Measurements from ENCODE around the gene TMEM244.
"Not testable (repeated sequence)": the region's sequence is repeated elsewhere in the genome, so short reads cannot be mapped to it uniquely, and the experiment has no call there.

TMEM244 gene

DNA sequence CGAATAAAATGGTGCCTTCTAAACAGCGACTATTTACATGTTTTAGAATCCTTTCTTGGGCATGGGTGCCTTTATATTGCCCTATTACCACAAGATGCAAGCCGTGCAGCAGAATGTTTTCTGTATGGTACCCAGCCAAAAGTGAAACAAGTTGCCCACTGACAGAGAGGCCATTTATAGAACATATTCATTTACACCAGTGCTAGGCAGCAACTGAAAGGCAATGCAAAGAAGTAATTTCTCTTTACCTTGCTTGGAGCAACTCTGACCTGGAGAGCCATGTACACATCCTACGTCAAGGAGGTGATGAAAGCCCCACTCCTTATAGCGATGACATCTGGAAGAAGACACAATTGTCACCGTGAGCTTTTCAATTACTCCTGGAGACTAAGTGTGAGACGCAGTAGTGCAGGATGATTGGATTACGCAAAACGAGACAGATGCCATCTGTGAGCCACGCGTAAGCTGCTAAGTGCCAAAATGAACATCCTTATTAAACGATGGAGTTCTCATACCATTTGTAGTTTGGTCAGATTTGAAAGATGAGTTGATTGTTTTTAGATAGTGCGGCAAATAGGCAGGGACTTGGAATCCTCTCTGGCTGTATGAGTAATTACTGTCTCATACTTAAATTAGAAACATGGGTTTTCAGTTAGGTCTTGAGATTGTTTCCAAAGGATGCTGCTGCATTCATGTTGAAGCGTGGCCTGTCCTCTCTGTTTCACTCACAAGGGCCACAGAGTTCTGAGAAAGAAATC lies at the start of gene TMEM244:
Gene TMEM244 (minus strand): TSS at position 408 of the 758 bp plus-strand sequence. CDS start 127 bp downstream, at position 281.
- in situ Hi-C loops (cut with HindIII; ENCODE audit: low sequenced_read_pairs): no loop called here

DNA sequence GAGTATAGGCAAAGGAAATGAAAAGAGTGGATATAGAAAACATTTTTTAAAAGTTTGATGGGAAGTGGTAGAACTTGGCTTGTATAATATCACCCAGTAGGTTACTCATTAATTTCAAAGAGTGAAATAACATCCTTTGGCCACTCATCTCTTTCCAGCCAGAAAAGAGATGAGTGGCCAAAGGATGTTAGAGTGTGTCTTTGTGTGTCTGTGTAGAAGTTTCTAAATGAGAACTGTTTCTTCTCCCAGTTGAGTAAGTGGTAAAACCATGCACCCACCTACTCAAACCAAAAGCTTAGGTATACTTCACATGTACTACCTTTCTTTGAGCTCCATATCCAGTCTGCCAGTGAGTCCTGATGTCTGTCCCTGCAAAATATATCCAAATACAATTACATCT lies 47.7 kb upstream of the TMEM244 start:
- in situ Hi-C loops (cut with HindIII; ENCODE audit: low sequenced_read_pairs): no loop called here

DNA sequence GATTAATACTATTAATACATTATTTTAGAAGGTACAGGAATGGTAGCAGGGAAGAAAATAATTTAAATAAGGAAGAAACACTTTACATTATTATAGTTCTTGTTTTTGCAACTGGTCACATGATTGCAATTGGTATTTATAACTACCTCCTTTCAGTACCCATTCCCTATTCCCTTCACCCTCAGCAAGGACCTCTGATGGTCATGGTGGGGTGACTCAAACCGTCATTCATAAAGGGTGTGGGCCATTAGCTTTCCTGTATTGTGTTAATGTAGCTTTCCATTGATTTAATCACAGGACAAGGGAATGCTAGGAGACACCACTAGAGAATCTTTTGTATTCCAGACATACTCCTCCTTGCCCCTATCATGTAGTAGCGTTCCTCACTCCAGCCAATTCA lies 47.2 kb upstream of the TMEM244 start:
- in situ Hi-C loops (cut with HindIII; ENCODE audit: low sequenced_read_pairs): no loop called here

DNA sequence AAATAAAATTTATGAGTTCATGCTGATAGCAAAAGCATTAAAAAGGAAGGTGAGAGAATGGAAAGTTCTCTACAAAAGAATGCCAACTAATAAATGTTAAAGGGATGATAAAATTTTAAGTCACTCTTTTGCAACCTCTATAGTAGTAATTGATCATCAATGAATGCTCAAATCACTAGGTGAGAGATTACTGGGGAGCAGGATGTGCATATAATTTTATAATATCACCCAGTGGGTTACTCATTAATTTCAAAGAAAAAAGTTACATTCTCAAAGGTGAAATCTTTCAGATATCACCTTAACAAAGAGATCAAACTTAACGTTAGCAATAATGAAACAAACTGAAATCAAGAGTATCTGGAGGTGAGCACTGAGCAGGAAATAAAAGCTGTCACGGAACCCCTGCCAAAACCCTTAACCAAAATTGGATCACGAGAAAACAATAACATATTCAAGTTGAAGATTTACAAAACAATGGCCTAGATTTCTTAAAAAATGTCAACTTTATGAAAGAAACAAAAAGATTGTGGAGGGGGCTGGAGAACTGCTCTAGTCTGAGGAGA lies 45.5 kb upstream of the TMEM244 start:
- in situ Hi-C loops (cut with HindIII; ENCODE audit: low sequenced_read_pairs): no loop called here

DNA sequence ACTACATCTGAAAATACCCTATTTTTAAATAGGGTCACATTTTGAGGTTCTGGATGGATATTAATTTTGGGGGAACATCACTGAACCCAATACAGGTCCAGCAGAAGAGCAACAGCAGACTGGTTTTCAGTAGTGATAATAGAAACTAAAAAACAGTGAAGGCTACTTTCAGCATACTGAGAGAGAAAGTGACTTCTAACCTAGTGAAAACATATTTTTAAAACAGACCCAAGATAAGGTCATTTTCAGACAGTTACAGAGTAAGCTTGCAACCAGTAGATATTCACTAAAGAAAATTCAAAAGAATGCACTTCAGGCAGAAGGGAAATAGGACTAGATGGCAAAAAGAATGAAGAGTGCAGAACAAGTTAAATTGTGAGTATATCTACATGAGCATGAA lies 42.0 kb upstream of the TMEM244 start:
- in situ Hi-C loops (cut with HindIII; ENCODE audit: low sequenced_read_pairs): no loop called here

- in situ Hi-C loops (cut with HindIII; ENCODE audit: low sequenced_read_pairs): no loop called here
These were observed 41.6 kb upstream of the TMEM244 start for GRCh38 chr6:129902681-129903080.

DNA sequence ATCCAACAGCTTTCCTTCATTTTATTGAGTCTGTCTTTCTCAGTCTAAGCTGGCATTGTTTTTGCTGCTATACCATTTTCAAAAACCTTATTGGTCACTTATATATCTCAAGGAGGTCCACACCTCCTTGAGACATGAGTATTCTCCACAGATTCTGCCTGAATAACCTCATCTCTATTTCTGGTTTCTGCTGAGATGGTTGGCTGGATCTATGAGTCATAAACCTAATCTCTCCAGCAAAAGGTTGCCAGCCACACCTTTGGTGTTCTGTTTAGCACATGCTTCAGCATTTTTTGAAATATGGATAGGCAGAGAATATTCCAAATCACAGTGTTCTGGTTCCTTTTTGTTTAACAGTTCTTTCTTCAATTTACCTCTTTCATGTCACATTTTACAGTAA lies 40.8 kb upstream of the TMEM244 start:
- in situ Hi-C loops (cut with HindIII; ENCODE audit: low sequenced_read_pairs): no loop called here

DNA sequence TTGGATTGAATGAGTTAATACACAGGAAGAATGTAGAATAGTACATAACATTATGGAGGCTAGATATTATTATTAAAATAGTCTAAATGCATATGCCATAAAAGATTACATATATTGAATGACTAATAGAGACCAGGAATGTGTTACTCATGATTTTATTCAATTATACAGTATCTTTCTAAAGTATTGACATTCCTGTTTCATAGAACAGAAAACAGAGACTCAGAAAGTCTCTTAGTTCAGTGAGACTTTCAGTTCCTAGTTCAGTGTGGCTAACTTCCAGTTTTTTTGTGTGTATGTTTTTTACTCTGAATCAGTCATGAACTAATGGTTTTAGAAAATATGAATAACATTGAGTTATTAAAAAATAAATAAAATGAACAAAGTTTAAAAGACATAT lies 34.6 kb upstream of the TMEM244 start:
- in situ Hi-C loops (cut with HindIII; ENCODE audit: low sequenced_read_pairs): no loop called here

DNA sequence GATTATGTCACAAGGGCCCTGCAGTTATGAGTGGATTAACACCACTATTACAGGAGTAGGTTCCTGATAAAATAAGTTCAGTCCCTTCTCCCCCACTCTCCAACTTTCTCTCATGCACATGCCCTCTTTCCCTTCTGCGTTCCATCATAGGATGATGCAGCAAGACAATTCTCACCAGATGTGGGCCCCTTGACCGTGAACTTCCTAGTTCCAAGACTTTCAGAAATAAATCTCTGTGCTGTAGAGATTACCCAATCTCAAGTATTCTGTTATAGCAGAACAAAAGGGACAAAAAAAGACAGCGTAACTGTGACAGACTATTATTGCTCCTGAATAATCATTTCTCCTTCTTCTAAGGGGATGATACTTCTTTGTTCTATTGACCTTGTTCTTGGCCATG lies 33.8 kb upstream of the TMEM244 start:
- in situ Hi-C loops (cut with HindIII; ENCODE audit: low sequenced_read_pairs): no loop called here

DNA sequence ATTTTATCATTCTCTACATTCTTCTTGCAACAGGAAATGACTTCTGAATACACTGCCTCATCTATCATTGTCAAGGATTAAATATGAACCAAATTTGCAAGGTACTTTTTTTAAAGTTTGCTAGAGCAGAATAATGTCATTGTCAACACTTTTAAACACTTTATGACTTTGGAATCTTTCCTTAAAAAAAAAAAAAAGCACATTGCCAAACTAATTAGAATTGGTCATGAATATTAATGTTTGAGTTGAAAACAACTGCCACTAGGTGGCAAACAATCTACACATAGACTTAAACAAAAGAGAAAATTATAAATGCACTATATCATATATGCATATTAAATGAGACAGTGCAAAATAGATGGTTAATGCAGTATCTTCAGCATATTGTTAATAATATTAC lies 32.5 kb upstream of the TMEM244 start:
- in situ Hi-C loops (cut with HindIII; ENCODE audit: low sequenced_read_pairs): no loop called here

GRCh38 chr6:129890701-129891100 lies 29.6 kb upstream of the TMEM244 start:
- in situ Hi-C loops (cut with HindIII; ENCODE audit: low sequenced_read_pairs): no loop called here

GRCh38 chr6:129890164-129890563 lies 29.0 kb upstream of the TMEM244 start:
- in situ Hi-C loops (cut with HindIII; ENCODE audit: low sequenced_read_pairs): no loop called here

- in situ Hi-C loops (cut with HindIII; ENCODE audit: low sequenced_read_pairs): no loop called here
These were observed 28.5 kb upstream of the TMEM244 start for GRCh38 chr6:129889580-129889979.

- in situ Hi-C loops (cut with HindIII; ENCODE audit: low sequenced_read_pairs): no loop called here
These were observed 25.5 kb upstream of the TMEM244 start for GRCh38 chr6:129886401-129887155.

- in situ Hi-C loops (cut with HindIII; ENCODE audit: low sequenced_read_pairs): no loop called here
These were observed 23.1 kb upstream of the TMEM244 start for GRCh38 chr6:129884211-129884610.

- in situ Hi-C loops (cut with HindIII; ENCODE audit: low sequenced_read_pairs): no loop called here
These were observed 21.5 kb upstream of the TMEM244 start for GRCh38 chr6:129882510-129883023.

- in situ Hi-C loops (cut with HindIII; ENCODE audit: low sequenced_read_pairs): not testable (repeated sequence)
These were observed 16.8 kb upstream of the TMEM244 start for GRCh38 chr6:129877894-129878293.

- in situ Hi-C loops (cut with HindIII; ENCODE audit: low sequenced_read_pairs): no loop called here
These were observed 14.8 kb upstream of the TMEM244 start for GRCh38 chr6:129875610-129876520.

GRCh38 chr6:129874837-129875236 lies 13.7 kb upstream of the TMEM244 start:
- in situ Hi-C loops (cut with HindIII; ENCODE audit: low sequenced_read_pairs): no loop called here

GRCh38 chr6:129872586-129872985 lies 11.5 kb upstream of the TMEM244 start:
- in situ Hi-C loops (cut with HindIII; ENCODE audit: low sequenced_read_pairs): no loop called here

GRCh38 chr6:129871221-129871620 lies 10.1 kb upstream of the TMEM244 start:
- in situ Hi-C loops (cut with HindIII; ENCODE audit: low sequenced_read_pairs): no loop called here

Data from endothelial cell of hepatic sinusoid (primary cell).